LHCN-M2 (cell line): Measurements from ENCODE around the gene ZNF710. TPM values are rescaled to one million over a fixed set of nuclear protein-coding genes. Genes with fewer than 3 reads are reported as not detected.

Source experiments
- DNase-seq: peaks from one replicate; pipeline ENCODE4 v3.0.0-alpha.2; 2012; ENCODE audit warnings: low read depth
- total RNA-seq: library from RNA; depleted of rRNA; stranded (reverse); fragments of >200 nt; gene quantifications from 2 replicates; pipeline ENCODE4 v1.2.3, GENCODE V29; 2014

ZNF710 gene
- total RNA-seq, 1 experiment from 2014 or later, result 13.1 TPM

GRCh38 chr15:90037961-90038631, 37.0 kb downstream of the ZNF710 start:
- no peak for DNase-seq

GRCh38 chr15:90038632-90039095, 37.5 kb downstream of the ZNF710 start:
- no peak for DNase-seq

- no peak for DNase-seq
Observed at GRCh38 chr15:90039996-90040395, 38.9 kb downstream of the ZNF710 start.

- DNase-seq, result no peak
Observed at GRCh38 chr15:90040618-90041017, 39.5 kb downstream of the ZNF710 start.

GRCh38 chr15:90042356-90042755, 41.2 kb downstream of the ZNF710 start:
- no peak for DNase-seq

- DNase-seq, result no peak
Observed at GRCh38 chr15:90042766-90043529, 41.8 kb downstream of the ZNF710 start.

- DNase-seq, result no peak
Observed at GRCh38 chr15:90043530-90044010, 42.4 kb downstream of the ZNF710 start.

GRCh38 chr15:90044191-90044590, 43.1 kb downstream of the ZNF710 start:
- no peak for DNase-seq

GRCh38 chr15:90044916-90045371, 43.8 kb downstream of the ZNF710 start:
- no peak for DNase-seq

GRCh38 chr15:90046289-90046688, 45.2 kb downstream of the ZNF710 start:
- DNase-seq, result no peak

GRCh38 chr15:90046911-90047392, 45.8 kb downstream of the ZNF710 start:
- DNase-seq, result no peak

- DNase-seq, result no peak
Observed at GRCh38 chr15:90047956-90048575, 46.9 kb downstream of the ZNF710 start.

GRCh38 chr15:90049030-90049429, 47.9 kb downstream of the ZNF710 start:
- no peak for DNase-seq

GRCh38 chr15:90049666-90050604, 48.8 kb downstream of the ZNF710 start:
- DNase-seq, result no peak

- no peak for DNase-seq
Observed at GRCh38 chr15:90051874-90052273, 50.8 kb downstream of the ZNF710 start.

- DNase-seq, result no peak
Observed at GRCh38 chr15:90053685-90054466, 52.8 kb downstream of the ZNF710 start.

- DNase-seq, result no peak
Observed at GRCh38 chr15:90054618-90055097, 53.5 kb downstream of the ZNF710 start.

- DNase-seq, result no peak
Observed at GRCh38 chr15:90055182-90055581, 54.1 kb downstream of the ZNF710 start.

GRCh38 chr15:90056529-90056928, 55.4 kb downstream of the ZNF710 start:
- no peak for DNase-seq

GRCh38 chr15:90058308-90058707, 57.2 kb downstream of the ZNF710 start:
- DNase-seq, result no peak
